Right atrium auricular region (tissue), 2 donors: ENCODE data around the gene MESP2. TPM values are rescaled to one million over a fixed set of nuclear protein-coding genes. Genes with fewer than 3 reads are reported as not detected.

ENCODE experiments used
- DNase-seq: peaks from one replicate; pipeline ENCODE4 v3.0.0-alpha.2; 2019; ENCODE audit warnings: low spot score
- H3K27ac ChIP-seq, 2 donors: fragments of 200-600 bp; sonication (generic); 1 replicate in 1 of 2; 2 replicates in 1 of 2; pipeline ENCODE4 v1.5.1; 2016 to 2019
- H3K27me3 ChIP-seq, 2 donors: fragments of 200-600 bp; sonication (generic); one replicate each; pipeline versions ENCODE4 v1.5.1 to v1.6.0; 2017 to 2019
- H3K36me3 ChIP-seq: fragments of 200-600 bp; sonication (generic); one replicate; pipeline ENCODE4 v1.5.1; 2016
- H3K4me1 ChIP-seq, 2 donors: fragments of 200-600 bp; sonication (generic); one replicate each; pipeline versions ENCODE4 v1.5.1 to v1.6.0; 2017 to 2019
- H3K4me3 ChIP-seq, 2 donors: fragments of 200-600 bp; sonication (generic); 1 replicate in 1 of 2; 2 replicates in 1 of 2; pipeline ENCODE4 v1.5.1; 2017 to 2019; ENCODE audit warnings: mild to moderate bottlenecking in 1 of 2, moderate library complexity in 1 of 2
- H3K9me3 ChIP-seq, 2 donors: fragments of 200-600 bp; sonication (generic); one replicate each; pipeline ENCODE4 v1.5.1; 2019
- CTCF ChIP-seq, 2 donors: fragments of 200-600 bp; sonication (generic); IDR thresholded peaks; one replicate each; pipeline ENCODE4 v1.5.1; 2019; ENCODE audit warnings: antibody characterized with exemption in 2 of 2
- total RNA-seq, 2 donors: library from RNA; depleted of rRNA; stranded (reverse); fragments of >200 nt; gene quantifications; one replicate each; pipeline ENCODE4 v1.1.0, GENCODE V29; 2016

The MESP2 gene
- total RNA-seq, 2 donors from 2014 or later, result not detected

- no peaks in the 10 kb centered on the region for H3K27me3 ChIP-seq
- TF ChIP-seq CTCF (IDR thresholded peaks at IDR 0.05), result no peak
- H3K36me3 ChIP-seq, result no peaks in the 10 kb centered on the region
- H3K4me1 ChIP-seq, result no peaks in the 10 kb centered on the region
- DNase-seq, result no peak
- no peaks in the 10 kb centered on the region for H3K9me3 ChIP-seq
- H3K27ac ChIP-seq, result no peak overlapping the region
- H3K4me3 ChIP-seq, result no peak overlapping the region
These were observed 45.9 kb downstream of the MESP2 start for GRCh38 chr15:89822026-89822425.

GRCh38 chr15:89822611-89822950 lies 46.4 kb downstream of the MESP2 start:
- H3K9me3 ChIP-seq, result no peaks in the 10 kb centered on the region
- no peaks in the 10 kb centered on the region for H3K27me3 ChIP-seq
- no peak for TF ChIP-seq CTCF (IDR thresholded peaks at IDR 0.05)
- no peak for DNase-seq
- no peak overlapping the region for H3K4me3 ChIP-seq
- H3K4me1 ChIP-seq, result peaks cover 0 to under 1% of the 10 kb centered on the region in 2 donors
- no peaks in the 10 kb centered on the region for H3K36me3 ChIP-seq
- H3K27ac ChIP-seq, result no peak overlapping the region

- Histone ChIP-seq H3K27ac (no peak overlapping the region), H3K27me3 (no peaks in the 10 kb centered on the region)
- DNase-seq, result no peak
These were observed 47.0 kb downstream of the MESP2 start for GRCh38 chr15:89822951-89823711.

GRCh38 chr15:89823836-89824606 lies 47.9 kb downstream of the MESP2 start:
- peaks cover 0 to 15% of the 10 kb centered on the region in 2 donors for H3K4me1 ChIP-seq
- H3K36me3 ChIP-seq, result no peaks in the 10 kb centered on the region
- TF ChIP-seq CTCF (IDR thresholded peaks at IDR 0.05), result no peak

More at GRCh38 chr15:89822951-89823711, 47.0 kb downstream of the MESP2 start:
- no peak overlapping the region for H3K4me3 ChIP-seq
- no peaks in the 10 kb centered on the region for H3K9me3 ChIP-seq
- TF ChIP-seq CTCF (IDR thresholded peaks at IDR 0.05), result no peak
- no peaks in the 10 kb centered on the region for H3K36me3 ChIP-seq
- H3K4me1 ChIP-seq, result peaks cover 0 to 6% of the 10 kb centered on the region in 2 donors

GRCh38 chr15:89824607-89824867 lies 48.4 kb downstream of the MESP2 start:
- no peak overlapping the region for H3K27ac ChIP-seq
- no peaks in the 10 kb centered on the region for H3K27me3 ChIP-seq
- H3K36me3 ChIP-seq, result no peaks in the 10 kb centered on the region
- no peaks in the 10 kb centered on the region for H3K9me3 ChIP-seq
- DNase-seq, result no peak
- no peak for TF ChIP-seq CTCF (IDR thresholded peaks at IDR 0.05)
- peaks cover 0 to 16% of the 10 kb centered on the region in 2 donors for H3K4me1 ChIP-seq
- no peak overlapping the region for H3K4me3 ChIP-seq

More at GRCh38 chr15:89823836-89824606, 47.9 kb downstream of the MESP2 start:
- Histone ChIP-seq H3K27me3 (no peaks in the 10 kb centered on the region), H3K9me3 (no peaks in the 10 kb centered on the region), H3K27ac (no peak overlapping the region), H3K4me3 (no peak overlapping the region)
- no peak for DNase-seq
